Aortic smooth muscle cell (primary cell): ENCODE measurements around the gene SSTR3. TPM values are rescaled to one million over a fixed set of nuclear protein-coding genes. Genes with fewer than 3 reads are reported as not detected.

Experiments
- total RNA-seq: library from RNA; depleted of rRNA; stranded (reverse); fragments of >200 nt; gene quantifications from 2 replicates; pipeline ENCODE4 v1.2.3, GENCODE V29; 2014

The SSTR3 gene
- total RNA-seq = not detected in 2 replicates

DNA sequence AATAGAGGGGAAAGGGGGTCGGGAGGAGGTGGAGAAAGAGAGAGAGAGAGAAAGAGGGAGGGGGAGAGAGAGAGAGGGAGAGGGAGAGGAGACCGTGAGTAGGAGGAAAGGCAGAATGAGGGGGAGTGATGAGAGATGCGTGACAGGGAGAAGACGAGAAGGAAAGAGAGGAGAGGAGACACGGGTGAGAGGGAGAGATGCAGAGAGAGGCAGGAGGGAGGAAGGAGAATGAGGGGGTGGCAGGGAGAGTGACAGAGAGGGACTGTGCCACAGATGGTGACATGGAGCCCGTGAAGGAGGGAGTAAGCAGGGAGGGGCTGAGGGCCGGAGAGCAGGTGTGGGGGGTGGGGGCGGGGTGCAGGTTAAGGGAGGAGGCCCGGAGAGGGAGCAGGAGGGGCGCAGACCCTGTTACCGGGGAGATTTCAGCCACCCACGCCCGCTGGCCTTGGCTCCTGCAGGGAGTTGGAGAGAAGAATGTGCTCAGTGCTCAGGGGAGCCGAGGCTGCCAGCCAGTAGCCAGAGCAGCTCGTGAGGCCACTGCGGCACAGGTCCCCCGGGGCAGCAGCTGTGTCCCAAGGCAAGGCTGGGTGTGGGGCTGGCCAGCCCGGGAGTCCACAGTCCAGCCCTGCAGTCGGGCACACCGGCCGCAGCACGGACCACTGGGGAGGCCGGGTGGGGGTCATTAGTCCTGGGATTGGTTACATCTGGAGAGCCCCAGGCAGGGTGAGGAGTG is at the start of gene SSTR3:
TSS of gene SSTR3 (minus strand) at position 304 of the 733 bp plus-strand sequence. CDS start 4,674 bp downstream, outside the sequence.

DNA sequence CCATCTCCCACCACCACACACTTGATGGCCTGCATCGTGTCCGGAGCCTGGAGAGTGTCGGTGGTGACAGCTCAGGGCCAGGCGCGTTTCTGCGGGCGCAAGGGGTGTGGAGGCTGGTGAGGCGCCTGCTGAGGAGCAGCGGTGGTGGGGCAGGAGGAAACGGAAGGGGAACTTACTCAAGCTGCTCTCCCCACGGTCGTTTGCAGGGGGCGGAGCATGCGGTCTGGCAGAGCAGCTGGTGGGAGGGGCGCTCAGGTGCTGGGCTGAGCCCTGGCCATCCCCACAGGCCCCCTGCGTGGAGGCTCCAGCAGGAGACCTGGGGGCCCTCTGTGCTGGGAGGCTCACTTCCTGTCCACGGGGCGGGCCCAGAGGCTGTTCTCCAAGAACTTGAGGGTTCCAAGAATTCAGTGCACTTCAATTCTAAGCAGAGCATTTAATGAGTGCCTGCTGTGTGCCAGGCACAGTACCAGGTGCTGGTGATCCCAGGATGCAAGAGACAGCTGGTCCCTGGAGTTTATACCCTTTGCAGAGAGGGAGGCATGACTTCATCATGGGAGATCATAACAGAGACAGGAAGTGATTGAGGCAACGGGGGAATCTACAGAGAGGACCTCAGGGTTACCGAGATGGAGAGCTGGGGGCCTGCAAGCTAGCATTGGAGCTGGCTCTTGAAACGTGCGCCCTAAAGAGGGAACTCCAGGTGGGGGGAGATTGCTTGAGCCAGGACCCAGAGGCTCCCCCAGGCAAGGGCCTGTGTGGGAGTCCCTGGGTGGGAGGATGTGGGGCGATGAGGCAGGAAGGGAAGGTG is 32.0 kb upstream of the SSTR3 start, which contains the start of gene RAC2:
TSS of gene RAC2 (minus strand) at position 156 of the 808 bp plus-strand sequence. CDS start at position 35, 121 bp downstream.

DNA sequence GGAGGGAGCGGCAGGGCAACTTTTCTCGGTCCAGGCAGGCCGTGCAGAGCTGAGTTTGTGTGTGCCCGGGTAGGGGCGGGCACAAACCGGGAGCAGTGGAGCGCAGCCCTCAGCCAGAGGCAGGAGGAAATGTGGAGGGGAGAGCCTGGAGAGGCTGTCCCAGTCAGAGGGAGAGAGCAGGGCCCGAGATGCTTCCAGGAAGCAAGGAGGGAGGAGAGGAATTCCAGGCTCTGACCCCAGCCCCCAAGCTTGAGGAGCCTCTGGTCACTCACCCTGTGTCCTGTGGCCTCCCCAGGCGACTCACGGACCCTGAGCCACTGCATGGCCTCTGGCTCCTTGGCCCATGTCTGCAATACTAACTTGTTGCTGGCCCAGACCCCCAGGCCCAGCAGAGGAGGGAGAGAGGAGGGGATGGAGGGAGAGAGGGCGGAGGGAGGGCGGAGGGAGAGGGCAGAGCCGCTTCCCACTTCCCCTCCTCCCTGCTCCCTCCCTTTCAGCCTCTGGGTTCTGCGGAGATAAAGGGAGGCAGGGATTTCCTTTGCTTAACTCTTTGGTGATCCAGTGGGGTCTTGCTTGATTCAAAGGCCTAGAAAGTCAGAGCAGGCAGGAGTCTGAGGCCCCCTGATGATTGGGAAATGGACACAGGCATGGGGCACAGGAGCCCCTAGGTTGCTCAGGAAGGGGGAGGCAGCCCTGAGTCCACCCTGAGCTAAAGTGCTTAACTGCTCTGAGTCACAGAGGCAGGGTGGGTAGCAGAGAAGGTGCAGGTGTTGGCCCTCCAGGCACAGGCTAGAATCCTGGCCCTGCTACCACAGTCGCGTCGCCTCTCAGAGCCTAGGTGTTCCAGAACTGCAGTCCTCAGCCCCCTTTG is 24.2 kb downstream of the SSTR3 start, which contains the start of gene C1QTNF6:
TSS of gene C1QTNF6 (minus strand) at position 357 of the 871 bp plus-strand sequence. CDS start at position 323, 34 bp downstream.

Other genes starting within 250 kb of the SSTR3 start
- 18.0 and 21.0 TPM in 2 replicates for gene TST, start 193.0 kb downstream of the SSTR3 start, total RNA-seq
- gene MPST, start 192.7 kb downstream of the SSTR3 start, total RNA-seq = 37.8 and 38.7 TPM in 2 replicates
- 22.1 and 30.0 TPM in 2 replicates for gene KCTD17, start 160.7 kb downstream of the SSTR3 start, total RNA-seq
- gene TMPRSS6, start 102.8 kb downstream of the SSTR3 start, total RNA-seq = not detected in 2 replicates
- under 0.01 and 0.19 TPM in 2 replicates for gene IL2RB, start 62.6 kb downstream of the SSTR3 start, total RNA-seq
- gene C1QTNF6, start 24.2 kb downstream of the SSTR3 start, total RNA-seq = 4.6 and 5.7 TPM in 2 replicates
- gene RAC2, start 31.8 kb upstream of the SSTR3 start, total RNA-seq = 3.0 and 4.4 TPM in 2 replicates
- gene CYTH4, start 70.0 kb upstream of the SSTR3 start, total RNA-seq = 0.06 and 0.40 TPM in 2 replicates
- not detected in 2 replicates for gene ELFN2, start 215.0 kb upstream of the SSTR3 start, total RNA-seq